ENCODE results near the gene MTPN.

The MTPN gene

DNA sequence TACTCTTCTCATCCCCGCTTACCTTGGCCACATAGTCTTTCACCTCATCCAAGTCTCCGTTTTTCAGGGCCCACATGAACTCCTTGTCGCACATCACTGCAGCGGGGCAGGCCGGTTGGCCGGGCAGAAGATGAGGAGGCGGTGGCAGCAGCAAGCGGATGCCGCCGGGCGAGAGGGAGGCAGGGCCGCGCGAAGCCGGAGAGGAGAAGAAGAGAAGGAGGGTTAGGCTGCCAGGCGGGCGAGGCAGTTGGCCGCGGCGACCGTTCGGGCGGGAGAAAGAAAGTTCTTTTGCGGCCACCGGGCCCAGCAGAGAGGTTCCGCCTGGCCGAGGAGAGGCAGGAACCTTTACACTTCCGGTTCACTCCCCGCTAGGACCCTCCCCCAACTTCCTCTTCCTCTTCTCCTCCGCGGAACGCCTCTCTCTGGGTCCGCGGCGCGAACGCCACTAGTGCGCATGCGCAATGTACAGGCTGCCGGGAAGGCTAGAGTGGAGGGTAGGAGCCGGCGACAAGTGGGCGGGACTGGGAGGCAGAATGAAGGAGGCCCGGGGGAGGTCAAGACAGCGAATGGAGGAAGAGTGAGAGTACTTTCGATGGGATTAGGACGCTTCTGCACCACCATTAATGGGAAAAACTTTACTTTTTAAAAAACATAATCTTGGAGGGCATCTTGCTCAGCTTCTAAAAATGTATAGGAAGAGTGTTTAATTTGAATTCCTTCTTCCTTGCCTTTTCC lies at the start of gene MTPN:
TSS of gene MTPN (minus strand) at position 353 of the 735 bp plus-strand sequence. CDS start at position 94, 259 bp downstream.
- DNase-seq, result peak; percentile 96

DNA sequence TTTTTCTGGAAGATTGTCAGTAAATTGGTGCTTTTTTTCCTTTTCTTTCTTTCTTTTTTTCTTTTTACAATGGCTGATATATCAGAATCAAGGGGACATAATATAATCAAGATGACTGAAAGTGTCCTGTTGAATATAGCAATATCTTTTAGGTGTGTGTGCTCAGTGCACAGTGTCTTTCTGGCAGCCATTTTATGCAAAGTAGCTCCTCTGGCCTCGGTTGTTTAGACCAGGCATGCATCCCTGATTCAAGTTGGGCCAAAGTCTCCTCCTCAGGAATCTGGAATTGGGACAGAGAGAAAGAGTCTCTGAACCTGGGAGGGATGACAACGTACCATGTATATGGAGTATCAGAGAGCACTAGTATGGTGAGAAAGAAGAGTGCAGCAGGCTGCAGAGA lies 49.0 kb upstream of the MTPN start:
- no peak for DNase-seq

GRCh38 chr7:136023134-136023869 lies 46.1 kb upstream of the MTPN start:
- no peak for DNase-seq

DNA sequence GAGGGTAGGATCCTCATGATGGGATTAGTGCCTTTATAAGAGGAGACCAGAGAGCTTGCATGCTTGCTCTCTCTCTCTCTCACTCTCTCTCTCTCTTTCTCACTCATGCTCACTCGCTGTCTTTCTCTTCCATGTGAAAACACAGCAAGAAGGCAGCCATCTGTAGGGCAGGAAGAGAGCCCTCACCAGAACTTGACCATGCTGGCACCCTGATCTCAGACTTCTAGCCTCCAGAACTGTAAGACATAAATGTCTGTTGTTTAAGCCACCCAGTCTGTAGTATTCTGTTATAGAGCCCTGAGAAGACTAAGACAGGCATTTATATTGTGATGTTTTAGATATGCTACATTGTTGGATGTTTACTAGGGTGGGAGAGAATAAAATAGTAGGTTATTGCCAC lies 43.4 kb upstream of the MTPN start:
- no peak for DNase-seq

- no peak for DNase-seq
These were observed 40.9 kb upstream of the MTPN start for GRCh38 chr7:136018104-136018503.

DNA sequence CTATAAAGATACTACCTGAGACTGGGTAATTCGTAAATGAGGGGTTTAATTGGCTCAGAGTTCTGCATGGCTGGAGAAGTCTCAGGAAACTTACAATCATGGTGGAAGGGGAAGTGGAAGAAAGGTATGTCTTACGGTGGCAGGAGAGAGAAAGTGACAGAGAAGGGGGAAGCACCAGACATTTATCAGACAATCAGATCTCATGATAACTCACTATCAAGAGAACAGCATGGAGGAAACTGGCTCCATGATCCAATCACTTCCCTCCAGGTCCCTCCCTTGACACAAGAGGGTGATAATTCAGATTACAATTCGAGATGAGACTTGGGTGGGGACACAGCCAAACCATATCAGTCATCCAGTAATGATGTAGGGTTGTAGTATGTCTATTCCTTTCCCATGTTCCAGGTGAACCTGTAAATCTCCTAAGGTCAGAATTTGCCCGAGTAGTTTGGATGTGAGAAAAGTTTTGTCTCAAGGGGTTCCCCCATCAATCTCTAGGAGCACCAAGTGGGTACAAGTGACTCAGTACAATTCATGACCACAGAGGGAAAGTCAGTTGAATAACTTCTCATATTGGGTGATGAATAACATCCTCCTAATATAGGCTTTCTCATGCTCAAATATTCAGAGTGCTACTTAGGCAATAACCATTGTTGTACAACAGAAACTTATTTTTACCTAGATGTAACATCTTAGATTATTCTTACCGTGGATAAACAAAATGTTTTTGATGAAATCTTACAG lies 39.7 kb upstream of the MTPN start:
- DNase-seq, result no peak

DNA sequence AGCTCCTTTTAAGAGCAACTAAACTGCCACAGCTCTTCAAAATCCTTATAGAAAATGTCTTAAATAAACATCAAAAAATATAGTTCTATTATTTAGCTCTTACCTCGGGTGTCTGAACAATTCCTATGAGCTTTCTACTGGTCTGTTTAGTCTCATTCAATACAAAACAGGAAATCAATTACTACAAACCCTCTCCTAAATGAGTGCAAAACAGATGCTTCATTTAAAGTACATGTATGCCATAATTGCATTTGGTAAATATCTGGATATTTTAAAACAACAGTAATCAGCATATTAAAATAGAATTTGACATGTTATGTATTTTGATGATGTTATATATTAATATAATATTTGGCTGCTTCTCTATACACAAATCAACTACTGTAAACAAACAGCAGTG lies 38.5 kb upstream of the MTPN start:
- no peak for DNase-seq

DNA sequence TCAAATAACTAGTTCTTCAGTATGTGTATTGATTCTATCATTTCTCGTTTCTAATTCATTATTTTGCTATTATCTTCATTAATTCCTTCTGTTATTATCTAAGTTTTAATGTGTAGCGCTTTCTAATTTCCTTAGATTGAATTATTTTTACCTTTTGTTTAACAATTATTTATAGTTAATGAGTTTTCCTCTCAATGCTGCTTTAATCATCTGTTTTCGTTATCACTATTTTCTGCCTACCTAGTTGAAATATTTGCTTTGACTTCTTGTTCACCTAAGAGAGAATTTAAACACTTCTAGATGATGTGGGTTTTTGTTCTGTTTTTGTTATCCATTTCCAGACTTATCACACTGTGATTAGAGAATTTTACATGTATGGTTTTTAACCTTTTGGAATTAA lies 37.5 kb upstream of the MTPN start:
- DNase-seq, result no peak

DNA sequence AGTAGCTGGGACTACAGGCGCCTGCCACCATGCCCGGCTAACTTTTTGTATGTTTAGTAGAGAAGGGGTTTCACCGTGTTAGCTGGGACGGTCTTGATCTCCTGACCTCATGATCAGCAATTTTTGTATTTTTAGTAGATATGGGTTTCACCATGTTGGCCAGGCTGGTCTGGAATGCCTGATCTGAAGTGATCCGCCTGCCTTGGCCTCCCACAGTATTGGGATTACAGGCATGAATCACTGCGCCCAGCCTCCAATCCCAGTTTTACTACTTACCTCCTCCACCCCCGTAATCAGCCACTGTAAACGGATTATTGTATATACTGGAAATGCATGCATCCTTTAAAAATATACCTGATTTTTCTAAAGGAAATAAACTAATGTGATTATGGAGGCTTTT lies 35.1 kb upstream of the MTPN start:
- DNase-seq, result no peak

DNA sequence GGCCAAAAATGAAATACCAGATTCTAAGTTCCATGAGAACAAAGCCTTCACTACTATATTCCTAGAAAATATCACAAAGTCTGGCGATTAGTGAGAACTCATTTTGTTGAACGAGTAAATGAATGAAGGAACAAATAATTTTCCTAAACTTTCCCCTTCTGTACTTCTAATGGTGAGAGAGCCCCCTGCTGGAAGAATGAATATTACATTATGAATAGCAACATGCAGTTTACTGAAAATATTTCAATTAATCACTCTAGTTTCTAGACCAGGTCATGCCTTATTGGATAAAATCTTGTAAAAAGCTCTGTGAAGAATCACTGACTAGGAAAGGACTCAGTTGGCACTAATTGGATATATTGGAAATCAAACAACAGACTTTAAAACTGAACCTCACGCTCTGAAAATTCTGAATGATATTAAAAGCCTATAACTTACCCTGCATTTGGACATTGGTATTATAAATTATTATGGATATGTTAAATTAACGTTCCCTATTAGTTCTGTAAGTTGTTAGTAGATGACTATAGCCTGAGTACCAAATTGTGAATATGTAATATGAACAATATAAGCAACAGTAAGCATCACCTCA lies 32.4 kb upstream of the MTPN start:
- DNase-seq, result no peak

DNA sequence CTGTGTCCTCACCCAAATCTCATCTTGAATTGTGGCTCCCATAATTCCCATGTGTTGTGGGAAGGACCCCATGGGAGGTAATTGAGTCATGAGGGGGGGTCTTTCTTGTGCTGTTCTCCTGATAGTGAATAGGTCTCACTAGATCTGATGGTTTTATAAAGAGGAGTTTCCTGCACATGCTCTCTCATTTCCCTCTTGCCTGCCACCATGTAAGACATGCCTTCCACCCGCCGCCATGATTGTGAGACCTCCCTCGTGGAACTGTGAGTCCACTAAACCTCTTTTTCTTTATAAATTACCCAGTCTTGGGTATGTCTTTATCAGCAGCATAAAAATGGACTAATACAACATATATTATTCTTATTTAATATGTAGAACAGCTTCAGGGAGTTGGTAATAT lies 29.0 kb upstream of the MTPN start:
- DNase-seq, result no peak

DNA sequence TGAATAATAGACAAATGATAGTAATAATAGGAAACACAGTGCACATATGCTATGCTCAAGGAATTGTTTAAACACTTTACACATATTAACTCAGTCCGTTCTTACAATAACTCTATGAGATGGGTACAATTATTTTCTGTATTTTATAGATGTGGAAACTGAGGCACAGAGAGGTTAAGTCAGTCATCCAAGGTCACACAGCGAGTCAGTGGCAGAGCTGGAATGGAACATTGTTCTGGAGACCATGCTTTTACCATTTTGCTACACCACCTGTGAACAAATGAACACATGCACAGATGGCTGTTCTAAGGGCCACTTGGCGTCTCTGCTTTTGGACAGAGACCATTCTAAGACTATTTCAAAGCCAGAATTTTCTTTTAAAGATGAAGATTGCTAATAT lies 26.9 kb upstream of the MTPN start:
- DNase-seq, result no peak

GRCh38 chr7:136002802-136003201 lies 25.6 kb upstream of the MTPN start:
- DNase-seq, result no peak

GRCh38 chr7:136000288-136000913 lies 23.2 kb upstream of the MTPN start:
- no peak for DNase-seq

- DNase-seq, result no peak
These were observed 20.9 kb upstream of the MTPN start for GRCh38 chr7:135998081-135998480.

GRCh38 chr7:135995748-135996147 lies 18.6 kb upstream of the MTPN start:
- no peak for DNase-seq

GRCh38 chr7:135994466-135995205 lies 17.5 kb upstream of the MTPN start:
- no peak for DNase-seq

- no peak for DNase-seq
These were observed 16.8 kb upstream of the MTPN start for GRCh38 chr7:135993950-135994349.

GRCh38 chr7:135991906-135992305 lies 14.7 kb upstream of the MTPN start:
- no peak for DNase-seq

DNA sequence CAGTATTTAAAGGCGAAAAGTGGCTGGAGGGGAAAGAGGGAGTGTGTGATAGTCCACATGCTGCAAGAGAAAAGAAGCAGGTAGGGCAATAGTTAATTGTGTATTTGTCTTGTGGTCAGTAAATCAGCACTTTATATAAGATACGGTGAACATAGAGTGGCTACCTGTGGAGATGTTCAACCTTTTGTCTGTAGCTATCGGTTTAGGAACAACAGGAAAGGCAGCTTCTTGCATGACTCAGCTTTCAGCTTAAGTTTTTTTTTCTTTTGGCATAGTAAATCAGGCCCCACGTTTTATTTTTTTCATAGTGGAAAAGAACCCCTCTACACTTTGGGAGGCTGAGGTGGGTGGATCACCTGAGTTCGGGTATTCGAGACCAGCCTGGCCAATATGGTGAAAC lies 14.2 kb upstream of the MTPN start:
- no peak for DNase-seq

DNA sequence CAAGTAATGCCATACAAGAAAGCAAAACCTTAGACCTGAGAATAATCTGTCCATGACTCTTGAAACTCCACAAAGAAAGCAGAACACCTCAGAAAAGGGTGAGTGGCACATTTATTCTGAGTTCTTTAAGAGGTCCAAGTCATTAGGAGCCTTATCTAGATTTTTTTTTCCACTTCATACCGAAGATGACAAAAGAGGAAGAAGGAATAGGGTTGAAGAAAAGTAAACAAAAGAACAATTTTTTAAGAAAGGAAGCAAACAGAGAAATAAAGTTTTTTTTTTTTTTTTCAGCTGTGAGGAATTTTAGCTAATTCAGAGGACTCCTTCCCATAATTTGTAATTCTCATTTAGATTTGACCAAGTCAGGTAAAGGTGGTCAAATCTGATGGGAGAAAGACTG lies 13.1 kb upstream of the MTPN start:
- DNase-seq, result no peak

DNA sequence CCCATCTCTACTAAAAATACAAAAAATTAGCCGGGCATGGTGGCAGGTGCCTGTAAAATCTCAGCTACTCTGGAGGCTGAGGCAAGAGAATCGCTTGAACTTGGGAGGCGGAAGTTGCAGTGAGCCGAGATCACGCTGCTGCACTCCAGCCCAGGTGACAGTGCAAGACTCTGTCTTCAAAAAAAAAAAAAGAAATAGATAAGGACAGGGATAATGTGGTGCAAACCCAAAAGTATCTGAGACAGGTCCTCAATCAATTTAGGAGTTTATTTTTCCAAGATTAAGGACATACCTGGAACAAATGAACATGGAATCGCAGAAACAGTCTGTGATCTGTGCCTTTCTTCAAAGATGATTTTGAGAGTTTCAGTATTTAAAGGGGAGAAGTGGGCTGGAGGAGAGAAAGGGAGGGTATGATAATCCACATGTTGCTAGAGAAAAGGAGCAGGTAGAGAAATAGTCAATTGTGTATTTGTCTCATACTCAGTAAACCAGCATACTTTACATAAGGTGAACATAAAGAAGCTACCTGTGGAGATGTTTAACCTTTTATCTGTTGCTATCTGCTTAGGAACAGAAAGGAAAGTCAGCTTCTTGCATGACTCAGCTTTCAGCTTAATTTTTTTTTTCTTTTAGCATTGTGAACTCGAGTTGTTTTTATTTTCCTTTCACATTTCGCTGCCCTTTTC lies 4.9 kb upstream of the MTPN start:
- DNase-seq, result no peak
